NCI-H1417 treated with DMSO at 0.1 percent for 48 hours (cell line): ENCODE results near the gene PARVG.

ENCODE experiments used
- DNase-seq: peaks from one replicate; lab custom pipeline; 2025; lab: John Stamatoyannopoulos, UW

The PARVG gene

DNA sequence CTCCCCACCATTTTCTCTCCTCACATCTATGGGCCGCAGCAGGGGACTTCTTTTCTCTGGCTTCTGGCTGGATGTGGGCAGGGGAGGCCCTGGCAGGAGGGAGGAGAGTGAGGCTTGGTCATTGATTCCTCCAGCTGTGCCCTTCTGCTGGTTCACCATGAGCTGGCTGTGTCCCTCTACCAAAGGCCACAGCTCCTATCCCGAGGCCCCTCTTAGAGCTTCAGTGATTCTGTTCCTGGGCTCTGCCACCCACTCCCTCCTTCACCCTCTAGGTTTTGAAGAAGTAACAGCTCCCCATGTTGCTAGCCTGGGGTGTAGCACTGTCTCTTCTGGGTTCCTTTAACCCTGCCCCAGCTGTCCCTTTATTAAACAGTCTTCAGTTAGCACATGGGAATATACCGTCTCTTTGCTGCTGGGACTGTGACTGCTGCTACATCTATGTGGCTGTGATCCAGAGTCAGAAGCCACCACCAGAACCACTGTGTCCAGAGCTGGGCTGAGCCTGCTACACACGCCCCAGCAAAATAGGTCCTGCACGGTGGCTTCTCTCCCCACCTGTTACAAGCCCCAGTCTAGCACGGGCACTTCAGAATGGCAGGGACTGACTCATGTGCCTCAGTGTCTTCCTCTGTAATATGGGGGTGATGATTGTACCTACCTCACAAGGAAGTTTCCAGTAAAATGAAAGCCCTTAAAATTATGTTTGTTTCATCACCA is 578 bp upstream of the PARVG start:
- no peak for DNase-seq

DNA sequence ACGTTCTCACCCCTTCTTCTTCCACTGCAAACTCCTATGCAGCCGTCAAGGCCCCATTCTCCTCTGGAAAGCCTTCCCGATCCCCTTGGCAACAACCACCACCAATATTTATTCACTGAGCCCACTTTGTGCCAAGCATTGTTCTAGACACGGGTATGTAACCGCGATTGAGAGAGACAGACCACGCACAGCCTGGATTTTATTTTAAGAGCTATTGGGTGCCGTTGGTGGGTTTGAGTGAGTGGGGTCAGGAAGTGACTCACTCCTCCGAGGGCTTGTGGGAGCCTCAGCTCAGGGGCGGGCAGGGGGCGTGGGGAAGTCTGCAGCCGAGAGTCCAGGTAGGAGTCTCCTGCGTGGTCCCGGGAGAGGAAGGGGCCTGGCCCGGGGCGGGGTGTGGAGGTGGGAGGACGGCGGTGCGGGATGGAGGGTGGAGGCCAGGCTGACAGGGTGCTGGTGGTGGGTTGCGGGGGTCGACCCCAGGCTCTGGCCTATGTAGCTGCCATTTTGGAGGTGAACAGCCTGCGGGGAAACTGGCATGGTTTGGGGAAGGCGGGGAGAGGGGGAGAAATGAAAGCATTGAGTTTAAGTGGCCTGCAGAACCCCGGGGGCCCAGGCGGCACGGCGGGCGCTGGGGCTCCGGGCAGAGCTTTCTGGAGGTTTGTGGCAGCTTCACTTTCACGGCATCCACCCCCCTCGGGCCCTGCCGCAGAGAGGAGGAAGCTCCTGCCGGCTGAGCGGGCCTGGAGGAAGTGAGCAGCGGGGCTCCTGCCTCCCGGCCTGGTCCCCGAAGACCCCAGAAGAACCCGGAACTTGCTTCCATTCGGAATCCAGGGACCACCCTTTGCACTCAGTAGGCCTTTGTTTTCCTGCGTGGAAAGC is 547 bp downstream of the PARVG start:
- DNase-seq: no peak

DNA sequence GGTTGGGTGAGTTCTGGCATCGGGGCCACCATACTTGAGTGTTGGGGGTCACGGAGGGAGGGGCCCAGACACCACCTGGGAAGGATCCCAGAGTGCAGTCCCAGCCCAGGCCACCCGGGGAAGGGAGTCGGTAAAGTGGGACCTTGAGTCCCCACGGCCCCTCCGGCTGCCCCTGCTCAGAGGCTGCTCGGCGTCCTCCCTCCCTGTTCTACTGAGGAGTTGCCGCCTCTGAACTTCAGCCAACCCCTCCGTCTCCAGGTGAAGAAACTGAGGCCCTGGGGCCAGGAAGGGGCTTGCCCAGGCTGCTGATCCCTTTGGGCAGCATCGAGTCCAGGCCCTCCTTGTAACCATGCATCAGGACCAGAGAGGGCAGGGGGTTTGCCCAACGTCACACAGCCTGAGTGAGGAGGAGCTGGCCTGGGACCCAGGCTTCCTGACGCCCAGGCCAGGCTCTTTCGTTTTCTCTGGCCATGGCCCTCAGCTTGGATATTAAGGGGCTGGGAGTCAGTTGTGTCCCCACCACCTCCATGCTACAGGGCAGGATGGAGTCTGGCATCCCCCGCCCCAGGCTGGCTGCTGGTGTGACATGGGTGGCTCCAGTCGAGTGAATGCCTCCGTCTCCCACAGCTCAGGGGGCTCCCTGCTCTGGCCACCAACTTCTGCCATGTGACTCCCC is 1.3 kb downstream of the PARVG start:
- DNase-seq: no peak

DNA sequence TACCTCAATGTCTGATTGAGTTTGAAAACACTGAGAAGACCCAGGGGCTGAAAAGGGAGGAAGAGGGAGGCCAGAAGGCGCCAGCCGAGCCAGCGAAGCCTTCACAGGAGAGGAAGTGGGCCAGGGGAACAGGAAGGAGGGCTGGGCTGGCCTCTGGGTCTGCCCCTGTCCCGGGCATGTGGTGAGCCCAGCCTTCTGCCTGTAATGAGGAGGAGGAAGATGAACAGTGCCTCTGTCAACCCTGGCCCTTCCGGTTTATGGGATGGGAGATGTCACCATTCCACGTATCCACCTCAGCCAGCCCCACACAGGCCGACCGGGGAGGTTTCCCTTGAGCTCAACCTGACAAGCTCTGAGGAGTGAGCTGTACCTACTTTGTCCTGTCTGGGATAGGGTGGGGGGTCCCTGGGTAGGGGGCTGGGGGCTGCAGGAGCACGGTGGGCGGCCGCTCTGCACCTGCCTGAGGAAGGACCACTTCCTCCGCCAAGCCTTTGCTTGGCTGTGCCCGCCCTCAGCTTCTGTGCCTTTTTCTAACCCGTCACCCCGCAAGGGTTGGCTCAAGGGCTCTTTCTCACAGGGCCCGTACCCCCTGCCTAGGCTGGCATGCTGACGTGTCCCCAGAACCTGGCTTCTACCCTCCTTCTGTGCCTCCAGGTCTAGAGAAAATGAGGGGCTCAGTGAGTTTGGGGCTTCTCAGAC is 2.0 kb downstream of the PARVG start:
- DNase-seq: no peak

DNA sequence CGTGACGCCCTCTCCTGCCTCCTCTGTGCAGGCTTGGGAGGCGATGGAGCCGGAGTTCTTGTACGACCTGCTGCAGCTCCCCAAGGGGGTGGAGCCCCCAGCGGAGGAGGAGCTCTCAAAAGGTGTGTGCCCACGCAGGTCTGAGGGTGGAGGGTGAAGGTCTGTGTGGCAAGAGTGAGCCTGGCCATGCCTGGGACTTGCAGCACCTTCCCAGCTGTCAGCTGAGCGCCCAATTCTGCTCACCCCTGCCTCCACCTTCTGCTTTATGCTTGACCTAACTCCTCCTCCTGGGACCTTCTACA is 2.5 kb downstream of the PARVG start:
- no peak for DNase-seq

DNA sequence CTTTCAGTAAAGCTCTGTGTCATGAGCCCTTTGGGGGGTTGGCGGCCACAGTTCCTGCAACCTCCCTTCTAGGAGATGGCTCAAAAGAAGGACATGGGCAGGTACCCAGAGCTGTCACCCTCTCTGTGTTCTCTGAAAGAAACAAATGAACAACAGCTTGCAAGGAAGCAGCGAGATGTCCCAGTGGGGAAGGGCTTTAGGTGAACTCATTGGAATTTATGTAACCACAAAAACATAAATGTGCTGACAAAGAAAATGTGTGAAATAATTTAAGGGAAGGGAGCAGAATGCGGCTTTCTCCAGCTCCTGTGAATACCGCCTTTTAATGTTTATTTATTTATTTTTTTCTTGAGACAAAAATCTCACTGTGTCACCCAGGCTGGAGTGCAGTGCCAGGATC is 3.3 kb downstream of the PARVG start:
- no peak for DNase-seq

DNA sequence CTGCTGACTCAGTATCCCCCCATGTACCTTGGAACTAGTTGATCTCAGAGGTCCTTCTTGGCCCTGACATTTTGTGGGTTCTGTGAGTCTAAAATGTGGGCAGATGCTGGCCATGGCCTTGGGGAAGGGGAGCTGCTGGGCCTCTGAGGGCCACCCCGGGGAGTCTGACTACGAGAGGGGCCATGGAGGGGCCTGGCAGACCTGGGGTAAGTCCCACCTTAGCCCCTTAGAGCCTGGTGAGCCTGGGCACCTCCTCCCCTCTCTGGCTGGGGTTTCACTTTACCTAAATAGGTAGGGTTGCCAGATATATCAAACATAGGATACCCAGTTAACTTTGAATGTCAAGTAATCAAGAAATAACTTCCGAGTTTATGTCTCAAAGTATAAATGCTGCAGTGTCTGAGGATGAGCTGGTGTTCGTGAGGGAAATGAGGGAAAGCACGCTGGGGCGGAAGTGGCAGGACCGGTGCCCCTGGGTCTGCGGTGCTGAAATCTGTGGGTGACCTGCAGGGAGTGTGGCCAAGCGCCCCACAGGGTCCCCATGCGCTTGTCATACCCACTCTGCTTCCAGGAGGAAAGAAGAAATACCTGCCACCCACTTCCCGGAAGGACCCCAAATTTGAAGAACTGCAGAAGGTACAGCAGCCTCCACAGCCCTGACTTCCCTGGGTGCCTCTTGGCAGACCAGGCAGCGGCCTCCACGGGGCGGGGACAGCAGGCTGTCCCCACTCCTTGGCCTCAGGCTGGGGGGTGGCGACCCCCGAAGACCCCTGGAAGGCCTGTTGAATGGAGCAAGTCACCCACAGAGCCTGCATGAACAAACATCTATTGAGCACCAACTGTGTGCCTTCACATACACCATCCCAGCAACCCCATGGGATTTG is 4.8 kb downstream of the PARVG start:
- DNase-seq: no peak

DNA sequence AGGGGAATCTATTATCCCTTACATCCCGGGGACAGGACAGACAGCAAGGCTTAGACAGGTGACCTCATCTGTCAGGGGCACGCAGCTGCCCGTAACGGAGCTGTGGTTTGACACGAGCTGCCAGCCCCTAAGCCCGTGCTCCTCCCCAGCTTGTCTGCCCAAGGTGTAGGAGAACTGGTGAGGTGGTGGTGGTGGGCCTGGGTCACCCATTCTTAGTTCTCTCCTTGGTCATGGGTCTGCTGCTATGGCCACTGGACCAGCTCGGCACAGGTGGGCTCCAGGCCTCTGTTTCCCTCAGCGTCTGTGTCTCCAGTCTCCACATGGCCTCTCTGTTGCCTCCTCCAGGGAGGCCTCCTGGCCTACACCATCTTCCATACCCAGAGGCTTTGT is 5.4 kb downstream of the PARVG start:
- no peak for DNase-seq

DNA sequence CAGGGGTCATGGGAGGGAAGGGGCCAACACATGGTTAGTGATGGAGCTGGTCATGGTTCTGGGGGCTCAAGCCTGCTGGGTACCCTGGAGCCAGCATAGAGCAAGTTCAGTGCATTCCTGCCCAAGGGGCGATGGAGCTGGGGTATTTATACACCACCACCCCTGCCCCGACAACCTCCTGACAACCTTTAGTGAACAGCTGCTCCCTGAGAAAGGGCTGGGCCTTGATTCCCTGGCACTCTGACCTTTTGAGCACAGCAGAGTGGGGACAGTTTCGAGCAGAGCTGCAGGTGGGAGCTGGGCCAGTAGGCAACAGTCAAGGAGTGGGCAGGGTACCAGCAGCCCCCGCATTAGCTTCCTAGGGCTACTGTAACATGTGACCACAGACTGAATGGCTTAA is 6.0 kb downstream of the PARVG start:
- DNase-seq: no peak

DNA sequence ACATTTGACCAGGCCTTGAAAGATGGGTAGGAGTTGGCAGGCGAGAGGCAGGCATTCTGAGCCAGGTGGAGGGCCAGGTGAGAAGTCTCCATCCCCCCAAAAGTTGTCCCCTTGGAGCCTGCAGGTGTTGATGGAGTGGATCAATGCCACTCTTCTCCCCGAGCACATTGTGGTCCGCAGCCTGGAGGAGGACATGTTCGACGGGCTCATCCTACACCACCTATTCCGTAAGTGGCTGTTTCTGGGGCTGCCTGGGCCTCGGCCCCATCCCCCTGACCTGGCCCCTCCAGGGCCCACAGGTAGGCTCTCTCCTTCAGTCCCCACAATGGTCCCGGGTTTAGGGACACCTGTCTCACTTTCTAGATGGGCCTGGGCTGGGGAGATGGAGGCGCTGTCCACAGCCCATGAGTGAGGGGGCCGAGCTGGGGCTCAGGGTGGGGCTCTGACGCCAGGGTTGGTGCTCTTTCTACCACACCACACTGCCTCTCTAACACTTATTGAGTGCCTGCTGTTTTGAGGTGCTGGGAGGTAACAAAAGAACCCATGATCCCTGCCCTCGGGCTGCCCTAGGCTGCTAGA is 7.0 kb downstream of the PARVG start:
- no peak for DNase-seq

DNA sequence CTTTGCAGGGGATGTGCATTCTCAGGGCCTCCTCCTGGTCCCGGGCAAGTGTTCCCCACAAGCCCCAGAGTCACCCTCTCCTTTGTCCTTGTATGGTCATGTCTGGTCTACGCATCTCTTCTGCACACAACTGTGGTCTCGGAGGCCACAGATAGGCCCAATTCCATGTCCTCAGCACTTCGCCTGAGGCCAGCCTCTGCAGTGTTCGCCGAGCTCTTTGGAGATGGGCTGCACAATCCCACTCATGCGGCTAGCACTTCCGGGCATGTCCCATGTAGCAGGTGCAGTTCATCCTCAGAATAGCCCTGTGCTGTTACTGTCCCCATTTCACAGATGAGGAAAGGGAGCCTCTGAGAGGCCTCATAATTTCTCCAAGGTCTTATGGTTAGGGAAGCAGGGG is 7.6 kb downstream of the PARVG start:
- DNase-seq: no peak

DNA sequence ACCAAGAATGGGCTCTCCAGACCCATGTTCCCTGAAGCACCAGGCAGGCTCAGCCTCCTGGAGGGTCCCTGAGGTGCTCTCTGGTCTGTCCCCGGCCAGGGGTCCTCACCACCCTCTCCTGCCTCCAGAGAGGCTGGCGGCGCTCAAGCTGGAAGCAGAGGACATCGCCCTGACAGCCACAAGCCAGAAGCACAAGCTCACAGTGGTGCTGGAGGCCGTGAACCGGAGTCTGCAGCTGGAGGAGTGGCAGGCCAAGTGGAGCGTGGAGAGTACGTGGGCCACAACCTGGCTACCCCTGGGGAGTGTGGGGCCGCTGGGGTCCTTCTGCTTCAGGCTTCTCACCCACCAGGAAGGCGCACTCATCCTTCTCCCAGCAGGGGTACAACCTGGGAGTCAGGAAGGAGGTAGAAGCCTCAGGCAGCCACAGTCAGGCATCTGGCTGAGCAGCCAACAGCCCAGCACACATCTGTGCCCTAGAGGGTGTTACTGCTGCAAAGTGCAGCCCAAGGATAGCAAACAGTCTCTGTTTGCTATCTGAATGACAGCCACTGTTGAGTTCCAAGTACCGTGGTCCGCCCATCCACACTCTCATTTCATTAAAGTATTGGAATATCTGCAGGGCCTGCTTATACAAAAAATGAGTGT is 8.4 kb downstream of the PARVG start:
- DNase-seq: no peak

DNA sequence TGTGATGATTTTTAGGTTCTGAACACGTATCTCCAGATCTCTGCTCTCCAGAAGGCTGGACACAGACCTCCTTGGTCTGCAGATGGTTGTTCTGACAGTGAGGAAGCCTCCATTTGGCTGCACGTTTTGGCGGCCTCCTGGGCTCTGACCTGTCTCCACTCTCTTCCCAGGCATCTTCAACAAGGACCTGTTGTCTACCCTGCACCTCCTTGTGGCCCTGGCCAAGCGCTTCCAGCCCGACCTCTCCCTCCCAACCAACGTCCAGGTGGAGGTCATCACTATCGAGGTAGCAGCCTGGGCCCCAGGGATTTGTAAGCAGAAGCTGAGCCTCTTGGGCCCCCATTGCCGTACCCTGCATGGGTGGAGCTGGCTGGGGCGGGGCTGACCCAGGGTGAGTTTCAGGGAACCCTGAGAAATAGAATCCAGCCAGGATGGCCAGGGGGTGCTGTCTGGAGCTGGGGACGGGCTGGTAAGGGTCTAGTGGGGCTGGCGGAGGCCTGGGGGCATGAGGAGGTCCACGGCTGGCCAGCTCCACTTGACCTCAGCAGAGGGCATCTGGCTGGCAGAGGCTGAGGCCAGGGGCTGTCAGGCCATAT is 9.8 kb downstream of the PARVG start:
- DNase-seq: no peak

DNA sequence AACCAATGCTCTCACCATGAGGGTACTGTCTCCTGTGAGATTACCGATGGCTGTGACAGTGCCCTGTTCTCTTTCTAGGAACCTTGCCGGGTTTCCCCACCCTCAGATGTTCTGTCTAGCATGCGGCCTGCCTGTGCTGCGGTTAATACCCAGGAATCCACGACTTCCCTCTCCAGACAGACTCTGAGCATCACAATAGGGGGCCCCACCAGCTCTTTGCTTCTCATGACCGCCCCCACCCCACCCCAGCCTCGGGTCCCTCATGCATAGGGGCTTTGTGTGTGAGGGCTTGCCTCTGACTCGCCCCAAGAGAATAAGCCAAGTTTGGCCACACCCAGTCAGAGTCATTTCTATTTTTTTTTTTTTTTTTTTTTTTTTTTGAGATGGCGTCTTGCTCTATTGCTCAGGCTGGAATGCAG is 10.3 kb downstream of the PARVG start:
- DNase-seq: no peak

DNA sequence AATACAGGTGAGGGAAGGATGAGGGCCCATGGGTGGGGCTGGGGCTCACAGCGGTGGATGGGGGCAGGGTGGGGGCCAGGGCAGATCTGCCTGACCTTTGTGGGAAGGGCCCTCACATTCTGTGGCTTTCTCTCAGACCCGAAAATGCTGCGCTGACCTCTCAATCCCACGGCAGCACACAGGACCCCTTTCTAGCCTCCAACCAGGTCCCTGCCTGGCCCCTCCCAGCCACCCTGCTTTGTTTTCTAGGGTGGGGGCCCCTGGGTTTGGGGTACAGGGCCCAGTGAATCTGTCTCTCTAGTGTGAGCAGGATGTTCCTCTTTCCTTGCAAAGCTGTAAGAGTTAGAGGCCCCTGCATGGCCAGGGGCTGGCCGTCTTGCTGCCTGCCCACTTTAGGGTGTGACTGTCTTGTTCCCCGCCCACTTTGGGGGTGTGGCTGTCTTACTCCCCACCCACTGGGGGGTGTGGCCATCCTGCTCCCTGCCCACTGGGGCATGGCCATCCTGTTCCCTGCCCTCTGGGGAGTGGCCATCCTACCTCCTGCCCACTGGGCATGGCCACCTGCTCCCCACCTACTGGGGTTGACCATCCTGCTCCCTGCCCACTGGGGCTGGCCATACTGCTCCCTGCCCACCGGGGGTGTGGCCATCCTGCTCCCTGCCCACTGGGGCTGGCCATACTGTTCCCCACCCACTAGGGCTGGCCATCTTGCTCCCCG is 11.5 kb downstream of the PARVG start:
- no peak for DNase-seq

DNA sequence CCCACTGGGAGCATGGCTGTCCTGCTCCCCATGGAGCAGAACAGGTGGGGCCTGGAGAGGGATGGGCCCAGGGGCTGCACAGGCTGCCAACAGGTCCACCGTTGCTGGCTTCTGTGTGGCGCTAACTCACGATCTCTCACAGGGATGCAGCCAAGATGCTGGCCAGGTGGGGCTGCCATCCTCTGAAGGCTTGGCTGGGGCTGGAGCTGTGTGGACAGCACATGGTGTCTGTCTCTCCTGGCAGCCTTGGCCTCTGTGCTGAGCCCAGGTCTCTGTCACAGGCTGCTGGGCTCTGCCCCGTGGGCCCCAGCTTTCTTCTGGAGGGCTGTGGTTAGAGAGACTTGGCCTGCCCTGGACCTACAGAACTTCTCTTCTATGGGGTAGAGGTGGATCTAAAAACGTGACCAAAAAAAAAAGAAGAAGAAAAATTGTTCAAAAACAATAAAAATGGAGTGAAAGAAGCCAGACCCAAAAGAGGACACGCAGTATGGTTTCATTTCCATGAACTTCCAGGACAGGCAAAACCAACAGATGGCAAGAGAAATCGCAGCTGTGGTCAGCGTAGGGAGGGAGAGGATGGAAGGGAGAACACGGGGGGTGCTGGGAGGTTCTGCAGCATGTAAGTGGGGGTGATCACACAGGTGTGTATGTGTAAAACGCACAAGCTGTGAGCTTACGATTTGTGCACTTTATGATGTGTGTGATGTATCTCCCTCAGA is 12.2 kb downstream of the PARVG start:
- DNase-seq: no peak

DNA sequence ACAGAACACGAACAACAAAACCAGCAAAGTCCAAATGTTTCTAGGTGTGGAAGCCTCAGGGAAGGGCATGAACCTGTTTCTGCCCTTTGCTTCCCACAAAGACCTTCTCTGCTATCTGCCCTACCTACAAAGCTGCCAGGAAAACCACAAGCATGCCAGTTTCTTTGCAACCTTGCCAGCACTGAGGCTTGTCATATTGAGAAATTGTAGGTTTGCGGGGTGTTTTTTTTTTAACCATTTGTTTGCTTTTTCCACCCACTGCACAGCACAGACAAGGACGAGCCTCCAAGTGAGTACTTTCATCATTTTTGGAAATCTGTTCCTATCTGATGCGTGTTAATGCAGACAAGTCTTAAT is 12.8 kb downstream of the PARVG start:
- no peak for DNase-seq

DNA sequence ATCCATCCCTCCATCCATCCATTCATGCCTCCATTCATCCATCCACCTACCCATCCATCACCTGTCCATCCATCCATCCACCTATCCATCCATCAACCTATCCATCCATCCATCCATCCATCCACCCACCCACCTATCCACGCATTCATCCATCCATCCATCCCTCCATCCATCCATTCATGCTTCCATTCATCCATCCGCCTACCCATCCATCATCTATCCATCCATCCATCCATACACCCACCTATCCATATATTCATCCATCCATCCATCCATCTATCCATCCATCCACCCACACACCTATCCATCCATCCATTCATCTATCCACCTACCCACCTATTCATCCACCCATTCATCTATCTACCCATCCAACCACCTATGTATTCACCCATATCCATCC is 13.8 kb downstream of the PARVG start:
- no peak for DNase-seq
